DOHH2 (cell line): ENCODE data around the gene FBXO36.

Source experiments
- H3F3A ChIP-seq: fragments of 200-600 bp; sonication (generic), shearing (Covaris generic); 2 replicates; pipeline ENCODE4 v1.6.0; 2016; ENCODE audit warnings: antibody characterized with exemption, mild to moderate bottlenecking; ENCODE audit not compliant: control insufficient read depth, insufficient read depth
- H3K27ac ChIP-seq: fragments of 200-600 bp; sonication (generic); 2 replicates; pipeline ENCODE4 v1.5.1; 2014; ENCODE audit warnings: low read depth, mild to moderate bottlenecking, low read length, moderate library complexity
- H3K27me3 ChIP-seq: fragments of 200-600 bp; sonication (generic); 2 replicates; pipeline ENCODE4 v1.6.1; 2014; ENCODE audit warnings: mild to moderate bottlenecking, low read length, mixed read lengths; ENCODE audit not compliant: control insufficient read depth
- H3K36me3 ChIP-seq: fragments of 200-600 bp; sonication (generic); 2 replicates; pipeline ENCODE4 v1.6.1; 2014; ENCODE audit warnings: mild to moderate bottlenecking, low read length, moderate library complexity, mixed read lengths; ENCODE audit not compliant: control insufficient read depth
- H3K4me1 ChIP-seq: fragments of 200-600 bp; sonication (generic); 2 replicates; pipeline ENCODE4 v1.6.1; 2014; ENCODE audit warnings: mild to moderate bottlenecking, low read length, mixed read lengths; ENCODE audit not compliant: control insufficient read depth
- H3K4me2 ChIP-seq: fragments of 200-600 bp; sonication (generic); 2 replicates; pipeline ENCODE4 v1.6.0; 2014; ENCODE audit warnings: mild to moderate bottlenecking, low read length, moderate library complexity
- H3K4me3 ChIP-seq: fragments of 200-600 bp; sonication (generic); 2 replicates; pipeline ENCODE4 v1.5.1; 2014; ENCODE audit warnings: mild to moderate bottlenecking, low read length, mixed read lengths
- H3K79me2 ChIP-seq: fragments of 200-600 bp; sonication (generic); 2 replicates; pipeline ENCODE4 v1.6.1; 2014; ENCODE audit warnings: mild to moderate bottlenecking, low read length, mixed read lengths; ENCODE audit not compliant: control insufficient read depth
- H3K9me2 ChIP-seq: fragments of 200-600 bp; sonication (generic); replicated peaks from 2 replicates; pipeline ENCODE4 v1.6.1; 2014; ENCODE audit warnings: mild to moderate bottlenecking, low read length, mixed read lengths; ENCODE audit not compliant: control insufficient read depth
- H3K9me3 ChIP-seq: fragments of 200-600 bp; sonication (generic); 2 replicates; pipeline ENCODE4 v1.6.1; 2014; ENCODE audit warnings: antibody characterized with exemption, low read length, mixed read lengths; ENCODE audit not compliant: control insufficient read depth, insufficient read depth
- H4K20me1 ChIP-seq: fragments of 200-600 bp; sonication (generic); 2 replicates; pipeline ENCODE4 v1.6.0; 2014; ENCODE audit warnings: low read depth, mild to moderate bottlenecking, antibody characterized with exemption, low read length, moderate library complexity; ENCODE audit not compliant: control insufficient read depth, insufficient read depth
- CTCF ChIP-seq: fragments of 200-600 bp; sonication (generic); IDR thresholded peaks from one replicate; pipeline ENCODE4 v1.5.1; 2014; ENCODE audit warnings: antibody characterized with exemption, mild to moderate bottlenecking, low read depth, low read length; ENCODE audit not compliant: poor library complexity, severe bottlenecking
- EZH2phosphoT487 ChIP-seq: fragments of 200-600 bp; sonication (generic); IDR thresholded peaks from 2 replicates; pipeline ENCODE4 v1.6.1; 2017; ENCODE audit warnings: borderline replicate concordance, mild to moderate bottlenecking, antibody characterized with exemption, low read length, moderate library complexity, mixed read lengths

Gene FBXO36

GRCh38 chr2:229980431-229981184, 58.3 kb downstream of the FBXO36 start:
- no peaks in the 10 kb centered on the region for H3K27me3 ChIP-seq
- H3K36me3 ChIP-seq, result no peaks in the 10 kb centered on the region
- H3K79me2 ChIP-seq, result no peaks in the 10 kb centered on the region
- no peak overlapping the region for H3K4me2 ChIP-seq
- no peaks in the 10 kb centered on the region for H3K9me3 ChIP-seq
- no peaks in the 10 kb centered on the region for H3K4me1 ChIP-seq
- H4K20me1 ChIP-seq, result no peaks in the 10 kb centered on the region
- H3K4me3 ChIP-seq, result no peak overlapping the region
- H3F3A ChIP-seq, result no peaks in the 10 kb centered on the region
- H3K9me2 ChIP-seq, result no peaks in the 10 kb centered on the region
- H3K27ac ChIP-seq, result no peak overlapping the region
- TF ChIP-seq CTCF (no peak), EZH2phosphoT487 (no peak)

GRCh38 chr2:229993236-229993635, 70.9 kb downstream of the FBXO36 start:
- Histone ChIP-seq H3K27ac (no peak overlapping the region), H3K4me2 (no peak overlapping the region), H3K27me3 (no peaks in the 10 kb centered on the region), H3K4me1 (no peaks in the 10 kb centered on the region; the same call in 1 of the 2 replicates), H3K36me3 (no peaks in the 10 kb centered on the region), H3K9me3 (no peaks in the 10 kb centered on the region), H3K79me2 (no peaks in the 10 kb centered on the region), H3K9me2 (no peaks in the 10 kb centered on the region), H3K4me3 (no peak overlapping the region), H4K20me1 (no peaks in the 10 kb centered on the region), H3F3A (no peaks in the 10 kb centered on the region)
- TF ChIP-seq EZH2phosphoT487 (no peak), CTCF (no peak)

- Histone ChIP-seq H3F3A (no peaks in the 10 kb centered on the region), H3K79me2 (no peaks in the 10 kb centered on the region), H4K20me1 (no peaks in the 10 kb centered on the region), H3K4me1 (no peaks in the 10 kb centered on the region; the same call in 1 of the 2 replicates), H3K27ac (no peak overlapping the region), H3K27me3 (no peaks in the 10 kb centered on the region), H3K9me3 (no peaks in the 10 kb centered on the region), H3K9me2 (no peaks in the 10 kb centered on the region), H3K4me2 (no peak overlapping the region), H3K4me3 (no peak overlapping the region), H3K36me3 (no peaks in the 10 kb centered on the region)
- TF ChIP-seq EZH2phosphoT487 (no peak), CTCF (no peak)
These were observed 74.0 kb downstream of the FBXO36 start for GRCh38 chr2:229996320-229996719.
